Ascending aorta (tissue), 2 donors: Measurements from ENCODE around the gene PROC. TPM values are rescaled to one million over a fixed set of nuclear protein-coding genes. Genes with fewer than 3 reads are reported as not detected.

Experiments
- DNase-seq, 2 donors: peaks; one replicate each; pipeline ENCODE4 v3.0.0-alpha.2; 2019; ENCODE audit warnings: low spot score in 2 of 2
- H3K27ac ChIP-seq, 2 donors: fragments of 200-600 bp; sonication (generic); one replicate each; pipeline ENCODE4 v1.5.1; 2016 to 2017; ENCODE audit warnings: mild to moderate bottlenecking in 1 of 2
- H3K27me3 ChIP-seq: fragments of 200-600 bp; sonication (generic); one replicate; pipeline ENCODE4 v1.5.1; 2017
- H3K36me3 ChIP-seq, 2 donors: fragments of 200-600 bp; sonication (generic); one replicate each; pipeline ENCODE4 v1.5.1; 2016
- H3K4me1 ChIP-seq, 2 donors: fragments of 200-600 bp; sonication (generic); one replicate each; pipeline ENCODE4 v1.5.1; 2016 to 2017; ENCODE audit warnings: mild to moderate bottlenecking in 1 of 2
- H3K4me3 ChIP-seq, 2 donors: fragments of 200-600 bp; sonication (generic); one replicate each; pipeline ENCODE4 v1.5.1; 2016 to 2017; ENCODE audit warnings: mild to moderate bottlenecking in 1 of 2
- H3K9me3 ChIP-seq, 2 donors: fragments of 200-600 bp; sonication (generic); one replicate each; pipeline ENCODE4 v1.5.1; 2016
- intact Hi-C: fragments of 100-400 bp; cut with DNase I; formaldehyde crosslinking; loops from one replicate; pipeline ENCODE4 v1.15.1; 2023
- total RNA-seq: library from RNA; depleted of rRNA; stranded (reverse); fragments of >200 nt; gene quantifications from one replicate; pipeline ENCODE4 v1.1.0, GENCODE V29; 2016
- TF ChIP-seq, protein P1 (sequence below), 3 experiments: fragments of 200-600 bp in 2 of 3; fragments of 450-650 bp in 1 of 3; sonication (generic) in 2 of 3; IDR thresholded peaks; one replicate each; pipeline ENCODE4 v1.5.1; 2016 to 2019; ENCODE audit warnings: antibody characterized with exemption in 3 of 3, mild to moderate bottlenecking in 1 of 3, moderate library complexity in 1 of 3

PROC gene
- total RNA-seq, 1 donor from 2014 or later, result not detected

DNA sequence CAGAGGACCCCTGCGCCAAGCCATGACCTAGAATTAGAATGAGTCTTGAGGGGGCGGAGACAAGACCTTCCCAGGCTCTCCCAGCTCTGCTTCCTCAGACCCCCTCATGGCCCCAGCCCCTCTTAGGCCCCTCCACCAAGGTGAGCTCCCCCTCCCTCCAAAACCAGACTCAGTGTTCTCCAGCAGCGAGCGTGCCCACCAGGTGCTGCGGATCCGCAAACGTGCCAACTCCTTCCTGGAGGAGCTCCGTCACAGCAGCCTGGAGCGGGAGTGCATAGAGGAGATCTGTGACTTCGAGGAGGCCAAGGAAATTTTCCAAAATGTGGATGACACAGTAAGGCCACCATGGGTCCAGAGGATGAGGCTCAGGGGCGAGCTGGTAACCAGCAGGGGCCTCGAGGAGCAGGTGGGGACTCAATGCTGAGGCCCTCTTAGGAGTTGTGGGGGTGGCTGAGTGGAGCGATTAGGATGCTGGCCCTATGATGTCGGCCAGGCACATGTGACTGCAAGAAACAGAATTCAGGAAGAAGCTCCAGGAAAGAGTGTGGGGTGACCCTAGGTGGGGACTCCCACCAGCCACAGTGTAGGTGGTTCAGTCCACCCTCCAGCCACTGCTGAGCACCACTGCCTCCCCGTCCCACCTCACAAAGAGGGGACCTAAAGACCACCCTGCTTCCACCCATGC lies 3.0 kb downstream of the PROC start:
- H3K9me3 ChIP-seq, result no peaks in the 10 kb centered on the region
- H3K4me1 ChIP-seq, result peaks cover 5 to 13% of the 10 kb centered on the region in 2 donors
- peaks cover 11% of the 10 kb centered on the region for H3K27me3 ChIP-seq
- intact Hi-C loops, result no loop called here
- H3K4me3 ChIP-seq, result no peak overlapping the region
- DNase-seq, result no peak
- H3K36me3 ChIP-seq, result no peaks in the 10 kb centered on the region
- H3K27ac ChIP-seq, result no peak overlapping the region
- TF ChIP-seq, protein P1, sequence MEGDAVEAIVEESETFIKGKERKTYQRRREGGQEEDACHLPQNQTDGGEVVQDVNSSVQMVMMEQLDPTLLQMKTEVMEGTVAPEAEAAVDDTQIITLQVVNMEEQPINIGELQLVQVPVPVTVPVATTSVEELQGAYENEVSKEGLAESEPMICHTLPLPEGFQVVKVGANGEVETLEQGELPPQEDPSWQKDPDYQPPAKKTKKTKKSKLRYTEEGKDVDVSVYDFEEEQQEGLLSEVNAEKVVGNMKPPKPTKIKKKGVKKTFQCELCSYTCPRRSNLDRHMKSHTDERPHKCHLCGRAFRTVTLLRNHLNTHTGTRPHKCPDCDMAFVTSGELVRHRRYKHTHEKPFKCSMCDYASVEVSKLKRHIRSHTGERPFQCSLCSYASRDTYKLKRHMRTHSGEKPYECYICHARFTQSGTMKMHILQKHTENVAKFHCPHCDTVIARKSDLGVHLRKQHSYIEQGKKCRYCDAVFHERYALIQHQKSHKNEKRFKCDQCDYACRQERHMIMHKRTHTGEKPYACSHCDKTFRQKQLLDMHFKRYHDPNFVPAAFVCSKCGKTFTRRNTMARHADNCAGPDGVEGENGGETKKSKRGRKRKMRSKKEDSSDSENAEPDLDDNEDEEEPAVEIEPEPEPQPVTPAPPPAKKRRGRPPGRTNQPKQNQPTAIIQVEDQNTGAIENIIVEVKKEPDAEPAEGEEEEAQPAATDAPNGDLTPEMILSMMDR (IDR thresholded peaks at IDR 0.05), result no peak

DNA sequence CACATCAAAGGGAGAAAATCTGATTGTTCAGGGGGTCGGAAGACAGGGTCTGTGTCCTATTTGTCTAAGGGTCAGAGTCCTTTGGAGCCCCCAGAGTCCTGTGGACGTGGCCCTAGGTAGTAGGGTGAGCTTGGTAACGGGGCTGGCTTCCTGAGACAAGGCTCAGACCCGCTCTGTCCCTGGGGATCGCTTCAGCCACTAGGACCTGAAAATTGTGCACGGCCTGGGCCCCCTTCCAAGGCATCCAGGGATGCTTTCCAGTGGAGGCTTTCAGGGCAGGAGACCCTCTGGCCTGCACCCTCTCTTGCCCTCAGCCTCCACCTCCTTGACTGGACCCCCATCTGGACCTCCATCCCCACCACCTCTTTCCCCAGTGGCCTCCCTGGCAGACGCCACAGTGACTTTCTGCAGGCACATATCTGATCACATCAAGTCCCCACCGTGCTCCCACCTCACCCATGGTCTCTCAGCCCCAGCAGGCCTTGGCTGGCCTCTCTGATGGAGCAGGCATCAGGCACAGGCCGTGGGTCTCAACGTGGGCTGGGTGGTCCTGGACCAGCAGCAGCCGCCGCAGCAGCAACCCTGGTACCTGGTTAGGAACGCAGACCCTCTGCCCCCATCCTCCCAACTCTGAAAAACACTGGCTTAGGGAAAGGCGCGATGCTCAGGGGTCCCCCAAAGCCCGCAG lies 3.8 kb downstream of the PROC start:
- DNase-seq, result no peak
- intact Hi-C loops, result no loop called here

DNA sequence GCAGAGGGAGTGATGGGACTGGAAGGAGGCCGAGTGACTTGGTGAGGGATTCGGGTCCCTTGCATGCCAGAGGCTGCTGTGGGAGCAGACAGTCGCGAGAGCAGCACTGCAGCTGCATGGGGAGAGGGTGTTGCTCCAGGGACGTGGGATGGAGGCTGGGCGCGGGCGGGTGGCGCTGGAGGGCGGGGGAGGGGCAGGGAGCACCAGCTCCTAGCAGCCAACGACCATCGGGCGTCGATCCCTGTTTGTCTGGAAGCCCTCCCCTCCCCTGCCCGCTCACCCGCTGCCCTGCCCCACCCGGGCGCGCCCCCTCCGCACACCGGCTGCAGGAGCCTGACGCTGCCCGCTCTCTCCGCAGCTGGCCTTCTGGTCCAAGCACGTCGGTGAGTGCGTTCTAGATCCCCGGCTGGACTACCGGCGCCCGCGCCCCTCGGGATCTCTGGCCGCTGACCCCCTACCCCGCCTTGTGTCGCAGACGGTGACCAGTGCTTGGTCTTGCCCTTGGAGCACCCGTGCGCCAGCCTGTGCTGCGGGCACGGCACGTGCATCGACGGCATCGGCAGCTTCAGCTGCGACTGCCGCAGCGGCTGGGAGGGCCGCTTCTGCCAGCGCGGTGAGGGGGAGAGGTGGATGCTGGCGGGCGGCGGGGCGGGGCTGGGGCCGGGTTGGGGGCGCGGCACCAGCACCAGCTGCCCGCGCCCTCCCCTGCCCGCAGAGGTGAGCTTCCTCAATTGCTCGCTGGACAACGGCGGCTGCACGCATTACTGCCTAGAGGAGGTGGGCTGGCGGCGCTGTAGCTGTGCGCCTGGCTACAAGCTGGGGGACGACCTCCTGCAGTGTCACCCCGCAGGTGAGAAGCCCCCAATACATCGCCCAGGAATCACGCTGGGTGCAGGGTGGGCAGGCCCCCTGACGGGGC lies 4.6 kb downstream of the PROC start:
- no peaks in the 10 kb centered on the region for H3K36me3 ChIP-seq
- peak overlapping the region; percentile 41 to 58 for H3K4me3 ChIP-seq

More for the DNA sequence above, 3.8 kb downstream of the PROC start:
- no peak overlapping the region for H3K27ac ChIP-seq
- H3K4me1 ChIP-seq, result peaks cover 5 to 11% of the 10 kb centered on the region in 2 donors
- TF ChIP-seq, protein P1 (IDR thresholded peaks at IDR 0.05), result no peak
- no peak overlapping the region for H3K4me3 ChIP-seq
- H3K36me3 ChIP-seq, result no peaks in the 10 kb centered on the region
- H3K9me3 ChIP-seq, result no peaks in the 10 kb centered on the region
- peaks cover 11% of the 10 kb centered on the region for H3K27me3 ChIP-seq

DNA sequence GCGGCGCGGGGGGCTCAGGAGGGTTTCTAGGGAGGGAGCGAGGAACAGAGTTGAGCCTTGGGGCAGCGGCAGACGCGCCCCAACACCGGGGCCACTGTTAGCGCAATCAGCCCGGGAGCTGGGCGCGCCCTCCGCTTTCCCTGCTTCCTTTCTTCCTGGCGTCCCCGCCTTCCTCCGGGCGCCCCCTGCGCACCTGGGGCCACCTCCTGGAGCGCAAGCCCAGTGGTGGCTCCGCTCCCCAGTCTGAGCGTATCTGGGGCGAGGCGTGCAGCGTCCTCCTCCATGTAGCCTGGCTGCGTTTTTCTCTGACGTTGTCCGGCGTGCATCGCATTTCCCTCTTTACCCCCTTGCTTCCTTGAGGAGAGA lies 5.2 kb downstream of the PROC start:
- Histone ChIP-seq H3K4me1 (peaks cover 5 to 11% of the 10 kb centered on the region in 2 donors), H3K27ac (no peak overlapping the region), H3K4me3 (peak overlapping the region; percentile 41 to 58), H3K27me3 (peaks cover 11% of the 10 kb centered on the region), H3K9me3 (no peaks in the 10 kb centered on the region), H3K36me3 (no peaks in the 10 kb centered on the region)
- no peak for DNase-seq
- TF ChIP-seq, protein P1 (IDR thresholded peaks at IDR 0.05), result no peak
- intact Hi-C loops, result no loop called here

More for the DNA sequence above, 4.6 kb downstream of the PROC start:
- no peaks in the 10 kb centered on the region for H3K9me3 ChIP-seq
- DNase-seq, result no peak
- intact Hi-C loops, result no loop called here
- peaks cover 5 to 11% of the 10 kb centered on the region in 2 donors for H3K4me1 ChIP-seq
- TF ChIP-seq, protein P1 (IDR thresholded peaks at IDR 0.05), result no peak
- no peak overlapping the region for H3K27ac ChIP-seq
- H3K27me3 ChIP-seq, result peaks cover 11% of the 10 kb centered on the region

DNA sequence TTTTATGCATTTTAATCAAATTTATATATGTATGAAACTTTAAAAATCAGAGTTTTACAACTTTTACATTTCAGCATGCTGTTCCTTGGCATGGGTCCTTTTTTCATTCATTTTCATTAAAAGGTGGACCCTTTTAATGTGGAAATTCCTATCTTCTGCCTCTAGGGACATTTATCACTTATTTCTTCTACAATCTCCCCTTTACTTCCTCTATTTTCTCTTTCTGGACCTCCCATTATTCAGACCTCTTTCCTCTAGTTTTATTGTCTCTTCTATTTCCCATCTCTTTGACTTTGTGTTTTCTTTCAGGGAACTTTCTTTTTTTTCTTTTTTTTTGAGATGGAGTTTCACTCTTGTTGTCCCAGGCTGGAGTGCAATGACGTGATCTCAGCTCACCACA lies 5.7 kb downstream of the PROC start:
- Histone ChIP-seq H3K4me3 (peak overlapping the region; percentile 41 to 58), H3K36me3 (no peaks in the 10 kb centered on the region), H3K4me1 (peaks cover 5 to 11% of the 10 kb centered on the region in 2 donors), H3K9me3 (no peaks in the 10 kb centered on the region), H3K27ac (no peak overlapping the region), H3K27me3 (peaks cover 11% of the 10 kb centered on the region)
- DNase-seq, result no peak
- TF ChIP-seq, protein P1 (IDR thresholded peaks at IDR 0.05), result no peak
- intact Hi-C loops, result no loop called here
